Neuron (in vitro differentiated cells): Measurements from ENCODE around the gene ALPP.
"Not testable (repeated sequence)": the region's sequence is repeated elsewhere in the genome, so short reads cannot be mapped to it uniquely, and the experiment has no call there.

Experiments used
- H2AFZ ChIP-seq: one replicate; pipeline ENCODE4 v1.6.1; 2013; ENCODE audit warnings: low read depth, mild to moderate bottlenecking, inconsistent platforms, low read length, moderate library complexity
- H3K27me3 ChIP-seq: one replicate; pipeline ENCODE4 v1.6.1; 2013; ENCODE audit warnings: low read length; ENCODE audit not compliant: insufficient read depth
- H3K36me3 ChIP-seq: one replicate; pipeline ENCODE4 v1.6.1; 2013; ENCODE audit warnings: low read length; ENCODE audit not compliant: insufficient read depth
- H3K4me1 ChIP-seq: one replicate; pipeline ENCODE4 v1.6.1; 2013; ENCODE audit warnings: low read length; ENCODE audit not compliant: insufficient read depth
- H3K4me3 ChIP-seq: 2 replicates; pipeline ENCODE4 v1.5.1; 2013; ENCODE audit warnings: mild to moderate bottlenecking, low read length, moderate library complexity
- H3K9me3 ChIP-seq: one replicate; pipeline ENCODE4 v1.6.1; 2013; ENCODE audit warnings: low read length

Gene ALPP

DNA sequence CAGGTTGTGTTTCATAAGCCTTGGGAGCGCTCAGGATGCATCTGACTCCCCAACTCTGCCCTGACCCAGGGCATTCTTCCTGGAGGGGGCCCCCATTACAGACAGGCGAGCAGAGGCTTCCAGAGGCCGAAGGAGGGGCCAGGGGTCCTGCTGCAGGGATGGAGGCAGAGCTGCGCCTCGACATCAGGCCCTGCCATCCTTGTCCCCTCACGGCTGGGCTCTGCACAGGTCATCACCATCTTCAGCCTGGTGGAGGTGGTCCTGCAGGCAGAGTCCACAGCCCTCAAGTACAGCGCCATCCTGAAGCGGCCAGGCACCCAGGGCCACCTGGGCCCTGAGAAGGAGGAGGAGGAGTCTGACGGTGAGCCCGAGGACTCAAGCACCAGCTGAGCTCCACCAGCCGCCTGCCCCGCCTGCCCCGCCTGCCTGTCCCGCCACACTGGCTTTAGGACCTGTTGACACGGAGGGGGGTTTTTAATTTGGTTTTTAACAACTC, 42.3 kb upstream of the ALPP start:
- Histone ChIP-seq H3K4me1 (peaks cover 2% of the 10 kb centered on the region), H3K9me3 (no peaks in the 10 kb centered on the region), H3K36me3 (peaks cover 2% of the 10 kb centered on the region), H2AFZ (no peak overlapping the region), H3K27me3 (no peaks in the 10 kb centered on the region), H3K4me3 (no peak overlapping the region)

- no peak overlapping the region for H2AFZ ChIP-seq
- H3K27me3 ChIP-seq: no peaks in the 10 kb centered on the region
- H3K4me3 ChIP-seq: no peak overlapping the region
- no peaks in the 10 kb centered on the region for H3K9me3 ChIP-seq
- H3K36me3 ChIP-seq: peaks cover 2% of the 10 kb centered on the region
- peaks cover 2% of the 10 kb centered on the region for H3K4me1 ChIP-seq
Observed at GRCh38 chr2:232336981-232337720, 41.4 kb upstream of the ALPP start.

GRCh38 chr2:232338094-232338758, 40.3 kb upstream of the ALPP start:
- not testable (repeated sequence) for H3K4me3 ChIP-seq, H3K9me3 ChIP-seq, H2AFZ ChIP-seq, H3K27me3 ChIP-seq, H3K4me1 ChIP-seq, H3K36me3 ChIP-seq

- no peaks in the 10 kb centered on the region for H3K4me1 ChIP-seq
Observed at GRCh38 chr2:232338759-232339106, 39.8 kb upstream of the ALPP start.

DNA sequence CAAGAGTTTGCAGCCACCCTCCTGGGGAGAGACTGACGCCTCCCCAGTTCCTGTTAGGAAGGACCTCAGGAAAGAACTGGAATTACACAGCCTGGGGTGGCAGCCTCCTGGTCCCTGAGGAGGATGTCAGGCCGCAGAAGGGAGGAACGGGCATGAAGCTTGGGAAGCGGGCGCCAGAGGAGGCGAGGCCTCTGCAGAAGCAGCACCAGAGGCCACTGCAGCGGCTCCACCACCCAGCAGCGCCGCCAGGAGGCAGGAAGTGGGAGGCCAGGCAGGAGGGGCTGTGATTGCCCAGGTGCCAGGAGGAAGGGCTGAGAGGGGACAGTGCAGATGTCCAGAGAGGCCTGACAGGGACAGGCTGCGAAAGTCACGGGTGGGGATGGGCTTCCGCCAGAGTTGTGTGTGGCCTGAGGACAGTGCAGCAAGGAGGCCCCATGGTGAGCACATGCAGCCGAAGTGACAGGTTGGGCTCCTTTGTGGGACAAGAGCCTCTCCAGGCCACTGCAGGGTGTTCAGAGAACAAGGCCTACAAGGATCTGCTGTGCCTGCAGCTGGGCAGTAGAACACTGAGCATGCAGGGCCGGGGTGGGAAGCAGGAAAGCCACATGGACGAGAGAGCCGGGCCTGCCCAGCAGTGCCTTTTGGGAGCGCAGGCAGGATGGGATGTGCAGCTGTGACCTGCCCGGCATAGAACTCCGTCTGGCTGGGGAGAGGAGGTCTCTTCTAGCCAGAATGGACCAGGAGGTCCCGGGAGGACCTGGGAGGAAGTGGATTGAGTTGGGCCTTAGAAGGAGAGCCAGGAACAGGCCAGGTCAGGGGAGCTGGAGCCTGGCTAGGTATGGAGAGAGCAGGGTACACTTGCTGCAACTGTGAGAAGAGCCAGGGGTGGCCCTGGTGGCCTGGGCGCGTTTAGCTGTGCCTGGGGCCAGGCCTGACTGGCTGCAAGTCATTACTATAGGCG, 39.1 kb upstream of the ALPP start:
- Histone ChIP-seq H3K4me1 (no peaks in the 10 kb centered on the region), H3K27me3 (no peaks in the 10 kb centered on the region), H2AFZ (no peak overlapping the region), H3K36me3 (no peaks in the 10 kb centered on the region), H3K9me3 (no peaks in the 10 kb centered on the region), H3K4me3 (no peak overlapping the region)

More at GRCh38 chr2:232338759-232339106, 39.8 kb upstream of the ALPP start:
- Histone ChIP-seq H3K27me3 (no peaks in the 10 kb centered on the region), H3K36me3 (peaks cover 2% of the 10 kb centered on the region), H2AFZ (no peak overlapping the region), H3K4me3 (no peak overlapping the region), H3K9me3 (no peaks in the 10 kb centered on the region)

GRCh38 chr2:232340171-232340935, 38.2 kb upstream of the ALPP start:
- no peak overlapping the region for H2AFZ ChIP-seq
- no peaks in the 10 kb centered on the region for H3K36me3 ChIP-seq
- no peaks in the 10 kb centered on the region for H3K4me1 ChIP-seq
- no peaks in the 10 kb centered on the region for H3K27me3 ChIP-seq
- no peak overlapping the region for H3K4me3 ChIP-seq
- no peaks in the 10 kb centered on the region for H3K9me3 ChIP-seq

DNA sequence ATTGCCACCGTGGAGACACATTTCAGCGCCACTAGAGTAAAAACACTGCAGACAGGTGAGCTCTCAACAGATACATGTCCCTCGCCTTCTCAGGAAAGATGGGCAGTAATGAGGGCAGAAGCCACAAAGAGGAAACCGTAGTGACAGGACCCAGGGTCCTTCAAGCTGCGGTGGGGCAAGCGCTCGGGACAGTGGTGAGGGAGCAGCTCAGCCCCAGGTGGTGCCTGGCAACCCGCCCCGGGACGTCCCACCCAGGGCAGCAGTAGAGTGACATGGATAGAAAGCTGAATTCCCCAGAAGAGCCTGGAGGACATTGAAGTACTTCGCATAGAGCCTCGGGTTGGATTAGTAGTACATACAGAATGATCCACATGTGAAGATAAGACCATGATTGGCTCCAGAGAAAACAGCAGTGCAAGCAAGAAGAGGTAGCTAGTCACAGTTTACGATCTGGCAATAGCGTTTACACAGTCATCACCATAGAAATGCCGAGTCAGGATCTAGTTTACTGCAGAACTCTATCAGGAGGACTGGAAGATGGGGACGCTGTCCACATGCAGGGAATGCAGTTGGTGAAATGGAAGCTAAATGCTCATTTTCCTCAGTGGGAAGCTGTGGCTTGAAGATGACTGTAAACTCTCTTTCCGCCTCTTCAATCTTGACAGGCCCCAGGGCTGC, 37.4 kb upstream of the ALPP start:
- Histone ChIP-seq H3K4me1 (no peaks in the 10 kb centered on the region), H3K36me3 (no peaks in the 10 kb centered on the region)

GRCh38 chr2:232341739-232342126, 36.8 kb upstream of the ALPP start:
- H2AFZ ChIP-seq: no peak overlapping the region
- H3K4me1 ChIP-seq: no peaks in the 10 kb centered on the region
- no peak overlapping the region for H3K4me3 ChIP-seq
- H3K36me3 ChIP-seq: no peaks in the 10 kb centered on the region
- no peaks in the 10 kb centered on the region for H3K27me3 ChIP-seq
- no peaks in the 10 kb centered on the region for H3K9me3 ChIP-seq

More for the DNA sequence above, 37.4 kb upstream of the ALPP start:
- no peak overlapping the region for H2AFZ ChIP-seq
- no peak overlapping the region for H3K4me3 ChIP-seq
- H3K27me3 ChIP-seq: no peaks in the 10 kb centered on the region
- no peaks in the 10 kb centered on the region for H3K9me3 ChIP-seq

DNA sequence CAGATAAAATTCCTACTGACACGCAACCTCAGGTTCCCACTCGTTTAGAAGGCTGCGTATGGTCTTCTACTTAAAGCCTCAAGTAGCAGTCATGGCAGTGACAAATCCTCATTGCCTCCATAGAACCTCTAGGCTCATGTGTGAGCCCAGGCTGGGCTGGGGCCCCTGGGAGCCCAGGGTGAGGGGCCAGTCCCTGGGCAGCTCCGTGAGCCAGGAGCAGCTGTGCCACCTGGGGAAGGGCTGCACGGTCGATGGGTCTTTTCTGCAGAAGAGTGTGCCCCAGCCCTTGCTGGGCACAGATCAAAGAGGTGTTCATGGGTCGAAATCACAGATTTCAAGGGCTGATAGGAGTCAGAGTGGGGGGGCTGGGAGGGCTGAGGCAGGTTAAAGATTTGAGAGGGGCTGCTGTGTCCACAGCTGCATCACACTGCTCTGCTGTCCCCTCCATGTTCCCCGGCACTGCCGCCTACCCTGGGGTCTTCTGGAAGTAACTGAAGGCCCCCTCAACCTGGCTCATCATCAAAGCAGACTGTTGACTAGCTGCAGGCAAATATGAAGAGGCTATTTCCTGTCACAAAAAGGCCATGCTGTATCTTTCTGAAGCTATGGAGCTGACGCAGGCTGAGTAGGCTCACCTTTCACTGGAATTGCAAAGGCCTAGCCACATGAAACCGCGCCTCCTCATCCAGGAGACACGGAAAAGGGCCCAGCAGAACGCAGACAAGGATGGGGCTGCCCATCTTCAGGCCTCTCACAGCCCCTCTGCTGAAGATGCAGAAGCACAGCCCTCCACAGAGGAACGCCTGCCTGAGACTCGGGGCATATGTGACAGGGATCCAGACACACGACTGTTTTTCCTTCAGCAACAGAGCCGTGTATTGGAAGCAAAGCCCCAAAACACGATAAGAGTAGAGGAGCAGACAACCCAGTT, 35.7 kb upstream of the ALPP start:
- Histone ChIP-seq H3K9me3 (no peaks in the 10 kb centered on the region), H2AFZ (no peak overlapping the region), H3K27me3 (no peaks in the 10 kb centered on the region), H3K4me3 (no peak overlapping the region), H3K4me1 (no peaks in the 10 kb centered on the region), H3K36me3 (no peaks in the 10 kb centered on the region)

- H3K36me3 ChIP-seq: no peaks in the 10 kb centered on the region
- no peaks in the 10 kb centered on the region for H3K4me1 ChIP-seq
- no peaks in the 10 kb centered on the region for H3K9me3 ChIP-seq
- H3K27me3 ChIP-seq: no peaks in the 10 kb centered on the region
- H2AFZ ChIP-seq: no peak overlapping the region
- no peak overlapping the region for H3K4me3 ChIP-seq
Observed at GRCh38 chr2:232343821-232344220, 34.7 kb upstream of the ALPP start.

- Histone ChIP-seq H3K4me1 (no peaks in the 10 kb centered on the region), H3K4me3 (no peak overlapping the region), H3K9me3 (no peaks in the 10 kb centered on the region), H3K27me3 (no peaks in the 10 kb centered on the region), H3K36me3 (no peaks in the 10 kb centered on the region), H2AFZ (no peak overlapping the region)
Observed at GRCh38 chr2:232345251-232345650, 33.3 kb upstream of the ALPP start.
